Loucy (cell line): Measurements from ENCODE around the gene SEMA7A.

Source experiments
- H2AFZ ChIP-seq: fragments of 200-600 bp; sonication (generic); 2 replicates; pipeline ENCODE4 v1.6.0; 2016; ENCODE audit warnings: antibody characterized with exemption, mild to moderate bottlenecking, low read length, moderate library complexity
- H3F3A ChIP-seq: fragments of 200-600 bp; 2 replicates; pipeline ENCODE4 v1.6.0; 2016; ENCODE audit warnings: antibody characterized with exemption, low read depth, mild to moderate bottlenecking
- H3K27me3 ChIP-seq: fragments of 200-600 bp; sonication (generic); 2 replicates; pipeline ENCODE4 v1.6.1; 2014; ENCODE audit warnings: low read length, mild to moderate bottlenecking; ENCODE audit not compliant: insufficient read depth, poor library complexity, severe bottlenecking
- H3K36me3 ChIP-seq: fragments of 200-600 bp; sonication (generic); 2 replicates; pipeline ENCODE4 v1.6.1; 2016; ENCODE audit warnings: low read length; ENCODE audit not compliant: insufficient read depth
- H3K4me1 ChIP-seq: fragments of 200-600 bp; sonication (generic); 2 replicates; pipeline ENCODE4 v1.5.1; 2014; ENCODE audit warnings: low read length, mild to moderate bottlenecking; ENCODE audit not compliant: insufficient read depth, poor library complexity, severe bottlenecking
- H3K4me2 ChIP-seq: fragments of 200-600 bp; sonication (generic); 2 replicates; pipeline ENCODE4 v1.6.0; 2014; ENCODE audit warnings: antibody characterized with exemption, low read length, low read depth, mild to moderate bottlenecking; ENCODE audit not compliant: poor library complexity, severe bottlenecking
- H3K4me3 ChIP-seq: fragments of 200-600 bp; sonication (generic); 2 replicates; pipeline ENCODE4 v1.5.1; 2014; ENCODE audit warnings: low read length, mild to moderate bottlenecking, mixed read lengths; ENCODE audit not compliant: poor library complexity, severe bottlenecking
- H3K79me2 ChIP-seq: fragments of 200-600 bp; sonication (generic); 2 replicates; pipeline ENCODE4 v1.6.1; 2014; ENCODE audit warnings: low read length; ENCODE audit not compliant: insufficient read depth
- H3K9ac ChIP-seq: fragments of 200-600 bp; sonication (generic); 2 replicates; pipeline ENCODE4 v1.6.0; 2014; ENCODE audit warnings: mild to moderate bottlenecking, low read depth, low read length, moderate library complexity; ENCODE audit not compliant: poor library complexity, severe bottlenecking
- H3K9me2 ChIP-seq: fragments of 200-600 bp; sonication (generic); replicated peaks from 2 replicates; pipeline ENCODE4 v1.6.1; 2016; ENCODE audit warnings: low read depth, low read length, mixed read lengths
- H3K9me3 ChIP-seq: fragments of 200-600 bp; sonication (generic); 2 replicates; pipeline ENCODE4 v1.6.1; 2014; ENCODE audit warnings: mild to moderate bottlenecking, antibody characterized with exemption, low read length, low read depth; ENCODE audit not compliant: insufficient read depth
- H4K20me1 ChIP-seq: fragments of 200-600 bp; sonication (generic); 2 replicates; pipeline ENCODE4 v1.6.0; 2014; ENCODE audit warnings: antibody characterized with exemption, low read length, mild to moderate bottlenecking; ENCODE audit not compliant: insufficient read depth, poor library complexity, severe bottlenecking
- CTCF ChIP-seq: fragments of 200-600 bp; sonication (generic); conservative IDR thresholded peaks from 2 replicates; pipeline ENCODE4 v1.5.1; 2014; ENCODE audit warnings: mild to moderate bottlenecking, antibody characterized with exemption, low read length
- EZH2phosphoT487 ChIP-seq: fragments of 200-600 bp; IDR thresholded peaks from 2 replicates; pipeline ENCODE4 v1.6.1; 2018; ENCODE audit warnings: antibody characterized with exemption, mild to moderate bottlenecking, moderate library complexity, borderline replicate concordance

Gene SEMA7A

GRCh38 chr15:74438206-74438605, 4.4 kb upstream of the SEMA7A start:
- Histone ChIP-seq H2AFZ (no peak overlapping the region), H3K9ac (no peak overlapping the region), H3K4me1 (peaks cover 27% of the 10 kb centered on the region), H3K36me3 (no peaks in the 10 kb centered on the region), H3K9me2 (no peaks in the 10 kb centered on the region), H3K9me3 (no peaks in the 10 kb centered on the region), H3K27me3 (no peaks in the 10 kb centered on the region), H3K79me2 (peaks cover 12% of the 10 kb centered on the region; the same call in 1 of the 2 replicates), H4K20me1 (no peaks in the 10 kb centered on the region), H3K4me3 (no peak overlapping the region), H3F3A (no peaks in the 10 kb centered on the region), H3K4me2 (no peak overlapping the region)
- TF ChIP-seq CTCF (no peak), EZH2phosphoT487 (no peak)

DNA sequence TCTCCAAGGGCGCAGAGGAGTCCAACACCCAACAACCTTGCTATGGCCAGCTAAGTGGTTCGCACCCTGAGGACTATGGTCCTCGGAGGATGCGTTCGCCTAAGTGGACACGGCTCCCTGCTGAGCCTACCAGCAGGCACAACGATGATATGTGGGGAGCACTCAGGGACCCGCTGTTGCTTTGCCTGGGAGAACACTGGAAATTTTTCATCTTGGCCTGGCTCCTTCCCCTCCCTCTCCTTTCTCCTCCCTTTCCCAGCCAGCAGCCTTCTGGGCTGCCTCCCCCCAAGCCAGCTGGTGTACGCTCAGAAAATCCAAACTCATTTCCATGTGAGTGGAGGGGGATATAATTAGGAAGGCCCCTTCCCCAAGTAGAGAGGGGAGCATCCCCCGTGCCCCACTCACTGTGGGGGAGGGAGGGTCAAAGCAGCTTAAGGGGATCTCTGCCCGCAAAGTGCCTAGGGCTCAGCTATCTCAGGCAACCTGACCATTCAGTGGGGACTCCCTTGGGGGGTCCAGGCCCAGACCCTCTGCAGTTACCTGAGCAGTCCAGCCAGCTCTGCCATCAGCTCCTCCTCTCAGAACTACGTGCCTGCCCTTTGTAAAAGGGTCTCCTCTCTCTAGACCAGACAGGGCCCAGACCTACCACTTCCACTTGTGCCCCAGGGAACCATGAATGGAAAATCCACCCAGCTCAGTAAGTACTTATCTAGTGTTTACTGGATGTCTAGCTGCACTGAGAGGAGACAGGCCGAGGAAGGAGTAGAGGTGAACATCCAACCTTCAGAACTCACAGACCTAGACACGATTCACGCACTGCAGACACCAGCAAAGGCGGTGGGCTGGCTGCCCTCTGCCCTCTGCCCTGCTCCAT, 742 bp upstream of the SEMA7A start:
- Histone ChIP-seq H3K9me3 (no peaks in the 10 kb centered on the region), H3K9me2 (no peaks in the 10 kb centered on the region), H3K27me3 (no peaks in the 10 kb centered on the region), H3K79me2 (peaks cover 49% of the 10 kb centered on the region), H3F3A (no peaks in the 10 kb centered on the region), H3K4me3 (peak overlapping the region; percentile 83), H4K20me1 (peaks cover 34% of the 10 kb centered on the region), H3K4me2 (peak overlapping the region; percentile 67), H3K36me3 (no peaks in the 10 kb centered on the region), H2AFZ (no peak overlapping the region), H3K4me1 (peaks cover 51% of the 10 kb centered on the region), H3K9ac (peak overlapping the region; percentile 60)
- no peak for TF ChIP-seq EZH2phosphoT487
- no peak for TF ChIP-seq CTCF

DNA sequence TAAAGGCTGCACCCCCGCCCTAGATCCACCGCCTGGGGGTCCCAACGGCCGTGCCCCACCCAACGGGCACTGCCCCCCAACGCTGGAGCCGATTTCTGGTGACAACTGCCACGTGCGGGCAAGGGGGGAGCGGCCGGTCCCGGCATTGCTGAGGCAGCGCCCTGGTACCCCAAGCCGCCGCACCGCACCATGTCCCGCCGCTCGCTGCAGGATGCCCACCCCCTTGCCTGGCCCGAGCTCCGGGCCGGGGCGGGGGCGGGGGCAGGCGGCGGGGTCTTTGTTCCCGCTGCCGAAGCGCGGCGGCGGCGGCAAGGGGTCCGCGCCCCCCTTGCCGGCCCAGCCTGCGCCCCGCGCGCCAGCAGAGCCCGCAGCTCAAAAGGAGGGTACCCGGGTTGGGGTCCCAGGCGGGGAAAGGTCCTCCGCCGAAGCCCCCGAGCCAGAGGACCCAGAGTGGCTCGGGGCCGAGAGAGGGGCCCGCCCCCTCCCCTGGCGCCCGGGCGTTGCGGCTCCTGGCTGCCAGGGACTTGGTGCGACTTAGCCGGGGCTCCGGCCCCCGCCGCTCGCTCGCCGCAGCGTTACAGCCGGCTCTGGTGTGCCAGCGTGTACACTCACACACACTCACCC, 678 bp downstream of the SEMA7A start:
- no peak overlapping the region for H2AFZ ChIP-seq
- H3K27me3 ChIP-seq = no peaks in the 10 kb centered on the region
- no peaks in the 10 kb centered on the region for H3K9me3 ChIP-seq
- H3K4me1 ChIP-seq = peaks cover 61% of the 10 kb centered on the region
- H3K4me3 ChIP-seq = peak overlapping the region; percentile 83
- peaks cover 41% of the 10 kb centered on the region for H4K20me1 ChIP-seq
- H3K9me2 ChIP-seq = no peaks in the 10 kb centered on the region
- peak overlapping the region; percentile 85 for H3K9ac ChIP-seq
- peaks cover 63% of the 10 kb centered on the region for H3K79me2 ChIP-seq
- TF ChIP-seq CTCF (no peak), EZH2phosphoT487 (no peak)
- H3F3A ChIP-seq = no peaks in the 10 kb centered on the region
- no peaks in the 10 kb centered on the region for H3K36me3 ChIP-seq
- H3K4me2 ChIP-seq = peak overlapping the region; percentile 79
